ENCODE measurements around the gene FHOD1. TPM values are rescaled to one million over a fixed set of nuclear protein-coding genes. Genes with fewer than 3 reads are reported as not detected.

The FHOD1 gene
- total RNA-seq, 2 donors from 2014 or later = 5.3 to 11.6 TPM

GRCh38 chr16:67228905-67229304 lies 18.4 kb downstream of the FHOD1 start:
- no peak for TF ChIP-seq CTCF (IDR thresholded peaks at IDR 0.05)
- Histone ChIP-seq H3K27me3 (no peaks in the 10 kb centered on the region), H3K36me3 (peaks cover 56% of the 10 kb centered on the region), H3K9me3 (no peaks in the 10 kb centered on the region), H3K4me1 (peaks cover 0 to 19% of the 10 kb centered on the region in 2 donors), H3K4me3 (no peak overlapping the region), H3K27ac (no peak overlapping the region)
- no peak for DNase-seq (ENCODE audit: low spot score)

GRCh38 chr16:67228034-67228785 lies 19.1 kb downstream of the FHOD1 start:
- TF ChIP-seq CTCF (IDR thresholded peaks at IDR 0.05) = no peak
- Histone ChIP-seq H3K27ac (no peak overlapping the region), H3K4me1 (peaks cover 0 to 19% of the 10 kb centered on the region in 2 donors), H3K27me3 (no peaks in the 10 kb centered on the region), H3K4me3 (peak overlapping the region in 1 of 2 donors; percentile 93), H3K9me3 (no peaks in the 10 kb centered on the region), H3K36me3 (peaks cover 49% of the 10 kb centered on the region)
- no peak for DNase-seq (ENCODE audit: low spot score)

GRCh38 chr16:67227567-67227921 lies 19.7 kb downstream of the FHOD1 start:
- peaks cover 43% of the 10 kb centered on the region for H3K36me3 ChIP-seq
- H3K4me1 ChIP-seq = peaks cover 0 to 19% of the 10 kb centered on the region in 2 donors
- no peak for DNase-seq (ENCODE audit: low spot score)
- peak overlapping the region; percentile 78 to 93 for H3K4me3 ChIP-seq
- no peak for TF ChIP-seq CTCF (IDR thresholded peaks at IDR 0.05)
- H3K27ac ChIP-seq = peak overlapping the region; percentile 81 to 86
- no peaks in the 10 kb centered on the region for H3K9me3 ChIP-seq
- no peaks in the 10 kb centered on the region for H3K27me3 ChIP-seq

- DNase-seq (ENCODE audit: low spot score) = peak; percentile 98
- H3K36me3 ChIP-seq = peaks cover 40% of the 10 kb centered on the region
- no peaks in the 10 kb centered on the region for H3K27me3 ChIP-seq
- H3K9me3 ChIP-seq = no peaks in the 10 kb centered on the region
- H3K4me1 ChIP-seq = peaks cover 0 to 19% of the 10 kb centered on the region in 2 donors
- H3K27ac ChIP-seq = peak within 1 kb of the TSS; percentile 81 to 86
- peak in 1 of 2 donors; percentile 22 for TF ChIP-seq CTCF (IDR thresholded peaks at IDR 0.05)
- H3K4me3 ChIP-seq = peak within 1 kb of the TSS; percentile 78 to 93
These were observed 20.3 kb downstream of the FHOD1 start, which contains the start of gene TMEM208 for GRCh38 chr16:67226804-67227566. TMEM208 (plus strand) TSS chr16:67227130; CDS start chr16:67227219, 89 bp downstream.

DNA sequence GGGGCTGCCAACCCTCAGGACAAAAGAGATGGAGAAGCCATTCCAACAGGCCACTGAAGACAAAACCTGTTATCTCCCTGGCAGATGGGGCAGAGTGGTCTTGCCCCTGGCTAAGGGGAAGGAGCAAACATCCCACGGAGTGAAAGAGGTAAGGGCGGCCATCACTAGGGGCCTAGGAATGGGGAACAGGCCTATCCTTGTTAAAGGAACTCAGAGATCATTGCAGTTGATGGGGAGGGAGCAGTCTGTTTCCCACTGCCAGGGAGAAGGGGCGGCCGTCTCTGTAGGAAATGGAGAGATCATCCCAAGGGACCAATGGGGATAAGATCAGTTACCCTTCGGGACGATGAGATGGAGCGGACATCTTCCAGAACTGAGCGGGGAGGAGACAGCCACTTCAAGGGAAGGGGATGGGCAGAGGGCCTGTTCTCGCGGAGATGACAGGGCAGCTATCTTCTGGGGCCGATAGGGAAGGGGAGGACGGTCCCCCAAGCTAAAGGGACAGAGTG lies 20.9 kb downstream of the FHOD1 start:
- TF ChIP-seq CTCF (IDR thresholded peaks at IDR 0.05) = no peak
- DNase-seq (ENCODE audit: low spot score) = no peak
- no peaks in the 10 kb centered on the region for H3K27me3 ChIP-seq
- H3K36me3 ChIP-seq = peaks cover 33% of the 10 kb centered on the region
- H3K4me3 ChIP-seq = peak overlapping the region; percentile 78 to 93
- H3K9me3 ChIP-seq = no peaks in the 10 kb centered on the region
- H3K4me1 ChIP-seq = peaks cover 0 to 19% of the 10 kb centered on the region in 2 donors
- peak overlapping the region; percentile 81 to 86 for H3K27ac ChIP-seq
